CD4-positive, alpha-beta memory T cell (primary cell): Measurements from ENCODE around the gene MLLT1. TPM values are rescaled to one million over a fixed set of nuclear protein-coding genes. Genes with fewer than 3 reads are reported as not detected.
A peak's percentile ranks its signal among the peaks of the same experiment; 100 is the strongest.

Experiments
- CTCF ChIA-PET: fragments of 350-600 bp; sonication (Branson Sonifier 250); formaldehyde crosslinking; loops from one replicate; lab custom pipeline; 2021; ENCODE audit warnings: inconsistent platforms; ENCODE audit not compliant: partially characterized antibody; lab: Charles Lee
- POLR2A ChIA-PET: fragments of 350-600 bp; sonication (Branson Sonifier 250); formaldehyde crosslinking; loops from one replicate; lab custom pipeline; 2021; ENCODE audit not compliant: partially characterized antibody; lab: Charles Lee
- DNase-seq, 5 donors: peaks; one replicate each; pipeline versions ENCODE4 v3.0.0 to v3.0.0-alpha.2; 2020 to 2022; ENCODE audit warnings: mixed read lengths in 1 of 5
- H3K27ac ChIP-seq: one replicate; pipeline ENCODE4 v1.7.0; 2013; ENCODE audit warnings: low read depth, low read length
- H3K27me3 ChIP-seq: 2 replicates; pipeline ENCODE4 v1.7.0; 2013; ENCODE audit warnings: mild to moderate bottlenecking, low read length, moderate library complexity; ENCODE audit not compliant: insufficient read depth
- H3K36me3 ChIP-seq: 2 replicates; pipeline ENCODE4 v1.7.0; 2013; ENCODE audit warnings: mild to moderate bottlenecking, low read length, moderate library complexity; ENCODE audit not compliant: insufficient read depth
- H3K4me1 ChIP-seq: 2 replicates; pipeline ENCODE4 v1.7.0; 2013; ENCODE audit warnings: mild to moderate bottlenecking, low read length, moderate library complexity; ENCODE audit not compliant: insufficient read depth
- H3K4me3 ChIP-seq, 2 donors: one replicate each; pipeline ENCODE4 v1.7.0; 2013; ENCODE audit warnings: low read length in 2 of 2, mild to moderate bottlenecking in 1 of 2
- H3K9me3 ChIP-seq, 2 donors: one replicate each; pipeline ENCODE4 v1.7.0; 2013; ENCODE audit warnings: low read length in 2 of 2, control low read depth in 1 of 2; ENCODE audit not compliant: control insufficient read depth in 1 of 2
- H3K27ac Mint-ChIP-seq, 7 donors: one replicate each; pipeline ENCODE4 v1.8.0; 2020 to 2021; ENCODE audit warnings: mixed read lengths in 7 of 7, mild to moderate bottlenecking in 6 of 7, inconsistent platforms in 3 of 7, moderate library complexity in 3 of 7
- H3K27me3 Mint-ChIP-seq, 2 donors: one replicate each; pipeline ENCODE4 v1.8.0; 2020 to 2021; ENCODE audit warnings: mixed read lengths in 2 of 2
- H3K36me3 Mint-ChIP-seq, 2 donors: one replicate each; pipeline ENCODE4 v1.8.0; 2020 to 2021; ENCODE audit warnings: mixed read lengths in 2 of 2, inconsistent platforms in 1 of 2, mild to moderate bottlenecking in 1 of 2
- H3K4me1 Mint-ChIP-seq, 4 donors: one replicate each; pipeline ENCODE4 v1.8.0; 2020 to 2021; ENCODE audit warnings: mixed read lengths in 4 of 4, mild to moderate bottlenecking in 1 of 4
- H3K4me3 Mint-ChIP-seq, 8 donors: one replicate each; pipeline ENCODE4 v1.8.0; 2020 to 2021; ENCODE audit warnings: mixed read lengths in 8 of 8, mild to moderate bottlenecking in 7 of 8, moderate library complexity in 6 of 8, inconsistent platforms in 3 of 8
- H3K9me3 Mint-ChIP-seq, 8 donors: one replicate each; pipeline ENCODE4 v1.8.0; 2020 to 2021; ENCODE audit warnings: mixed read lengths in 8 of 8, mild to moderate bottlenecking in 5 of 8, inconsistent platforms in 3 of 8, moderate library complexity in 1 of 8
- intact Hi-C: fragments of 100-400 bp; cut with micrococcal nuclease; formaldehyde crosslinking; loops from one replicate; pipeline ENCODE4 v1.15.1; 2023
- polyA plus RNA-seq, 2 donors: library from polyadenylated mRNA; unstranded; fragments of 300-500 nt; fragmentation: Illumina TruSeq; gene quantifications; one replicate each; pipeline ENCODE4 v1.2.3, GENCODE V29; 2021
- total RNA-seq, 2 experiments: library from RNA; stranded (reverse); gene quantifications; one replicate each; pipeline ENCODE4 v1.2.3, GENCODE V29; 2021

MLLT1 gene
- total and polyA plus RNA-seq, 4 experiments from 2014 or later, result 0.50 to 41.7 (median 21.6) TPM

DNA sequence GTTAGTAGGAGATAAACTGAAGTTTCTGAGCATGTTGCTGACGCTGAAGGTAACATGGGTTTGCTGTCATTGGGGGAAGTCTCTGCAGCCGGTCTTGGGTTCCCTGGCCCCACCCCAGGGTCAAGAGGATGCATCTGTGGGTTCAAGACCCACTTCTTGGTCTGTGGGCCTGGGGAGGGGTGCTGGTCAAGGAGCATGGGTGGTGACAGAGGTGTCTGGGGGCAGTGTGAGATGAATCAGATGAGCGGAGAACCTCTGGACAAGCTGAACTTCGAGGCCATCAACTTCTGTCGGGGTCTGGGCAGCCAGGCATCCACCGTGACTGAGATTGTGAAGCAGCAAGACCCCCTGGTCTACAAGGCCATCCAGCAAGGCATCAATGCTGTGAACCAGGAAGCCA is 92.4 kb downstream of the MLLT1 start:
- Histone ChIP-seq H3K4me1 (no peaks in the 10 kb centered on the region), H3K27ac (no peak overlapping the region), H3K27me3 (no peaks in the 10 kb centered on the region), H3K4me3 (no peak overlapping the region), H3K36me3 (no peaks in the 10 kb centered on the region), H3K9me3 (no peaks in the 10 kb centered on the region)
- peaks cover 12 to 13% of the 10 kb centered on the region in 2 donors for H3K27me3 Mint-ChIP-seq
- peaks cover 5 to 25% (median 9%) of the 10 kb centered on the region in 8 donors for H3K9me3 Mint-ChIP-seq
- intact Hi-C loops, result no loop called here
- ChIA-PET POLR2A (no interaction called here), CTCF (no interaction called here)
- H3K4me1 Mint-ChIP-seq, result no peaks in the 10 kb centered on the region
- H3K4me3 Mint-ChIP-seq, result no peak overlapping the region
- no peak overlapping the region for H3K27ac Mint-ChIP-seq
- H3K36me3 Mint-ChIP-seq, result peaks cover 5 to 12% of the 10 kb centered on the region in 2 donors
- no peak for DNase-seq

DNA sequence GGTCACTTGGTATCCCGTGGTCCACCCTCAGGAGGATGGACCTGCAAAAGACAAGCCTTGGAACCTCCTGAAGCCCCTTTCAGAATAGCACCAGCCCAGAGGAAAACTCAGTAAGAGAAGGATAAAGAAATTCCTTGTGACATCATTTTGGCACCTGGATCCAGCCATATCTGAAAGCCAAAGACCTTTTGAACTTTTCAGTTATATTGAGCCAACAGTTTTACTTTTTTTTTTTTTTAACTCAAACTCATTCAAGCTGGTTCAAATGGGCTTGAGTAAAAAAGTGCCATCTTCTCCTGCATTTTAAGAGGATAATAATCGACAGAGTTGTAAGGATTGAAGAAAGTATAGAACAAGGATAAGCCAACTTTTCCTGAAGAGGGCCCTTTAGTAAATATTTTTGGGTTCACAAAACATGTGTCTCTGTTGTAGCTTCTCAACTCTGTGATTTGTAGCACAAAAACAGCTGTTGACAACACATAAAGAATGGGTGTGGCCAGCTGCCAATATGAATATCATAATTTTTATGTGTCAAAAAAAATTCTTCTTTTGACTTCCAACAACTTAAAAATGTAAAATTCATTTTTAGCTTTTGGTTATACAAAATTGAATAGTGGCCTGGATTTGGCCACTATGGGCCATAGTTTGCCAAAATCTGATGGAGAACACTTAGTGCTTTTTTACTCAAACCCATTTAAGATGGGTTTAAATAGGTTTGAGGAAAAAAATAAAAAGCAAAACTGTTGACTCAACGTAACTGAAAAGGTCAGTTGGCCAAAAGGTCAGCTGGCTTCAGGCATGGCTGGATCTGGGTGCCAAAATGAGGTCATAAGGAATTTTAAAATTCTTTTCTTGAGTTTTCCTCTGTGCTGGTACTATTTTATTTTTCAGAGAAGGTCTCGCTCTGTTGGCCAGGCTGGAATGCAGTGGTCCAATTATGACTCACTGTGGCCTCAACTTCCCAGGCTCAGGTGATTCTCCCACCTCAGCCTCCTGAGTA is 93.6 kb downstream of the MLLT1 start:
- Histone ChIP-seq H3K36me3 (no peaks in the 10 kb centered on the region), H3K27ac (no peak overlapping the region), H3K4me1 (no peaks in the 10 kb centered on the region), H3K9me3 (no peaks in the 10 kb centered on the region), H3K4me3 (no peak overlapping the region), H3K27me3 (no peaks in the 10 kb centered on the region)
- ChIA-PET POLR2A (no interaction called here), CTCF (interaction anchor here (1.0 kb wide), 1 partner anchor 11 kb away, joined by 3 read pairs; no protein-coding TSS in a partner anchor)
- Mint-ChIP-seq H3K36me3 (peaks cover 2 to 4% of the 10 kb centered on the region in 2 donors), H3K27me3 (peaks cover 15% of the 10 kb centered on the region in 2 donors), H3K4me3 (no peak overlapping the region), H3K9me3 (peaks cover 5 to 27% (median 9%) of the 10 kb centered on the region in 8 donors), H3K27ac (no peak overlapping the region), H3K4me1 (peaks cover 0 to 2% (median under 1%) of the 10 kb centered on the region in 4 donors)
- intact Hi-C loops, result no loop called here
- DNase-seq, result no peak

DNA sequence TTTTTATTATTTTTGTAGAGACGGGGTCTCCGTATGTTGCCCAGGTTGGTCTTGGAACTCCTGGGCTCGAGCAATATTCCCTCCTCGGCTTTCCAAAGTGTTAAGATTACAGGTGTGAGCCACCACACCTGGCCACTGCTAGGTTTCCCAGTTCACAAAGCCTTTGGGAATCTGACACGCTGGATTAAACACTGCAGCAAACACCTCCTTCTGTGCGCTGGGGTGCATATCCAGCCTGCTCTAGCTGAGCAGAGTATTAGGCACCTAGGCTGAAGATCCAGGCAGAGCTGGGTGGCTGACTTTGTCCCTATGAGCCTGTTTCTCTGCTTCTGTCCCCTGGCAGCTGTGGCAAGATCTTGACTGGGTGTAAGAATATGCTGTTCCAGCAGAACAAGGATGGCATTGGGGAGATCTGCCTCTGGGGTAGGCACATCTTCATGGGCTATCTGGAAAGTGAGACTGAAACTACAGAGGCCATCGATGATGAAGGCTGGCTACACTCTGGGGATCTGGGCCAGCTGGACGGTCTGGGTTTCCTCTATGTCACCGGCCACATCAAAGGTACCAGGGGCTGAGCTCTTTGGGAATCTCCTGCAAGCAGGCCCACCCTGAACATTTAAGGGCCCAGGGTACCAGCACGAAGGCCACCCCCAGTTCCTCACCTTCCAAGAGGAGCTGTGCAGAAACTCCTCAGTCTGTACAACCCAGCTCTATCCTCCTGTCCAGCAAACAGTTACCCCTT is 94.5 kb downstream of the MLLT1 start:
- Mint-ChIP-seq H3K36me3 (peaks cover 0 to 2% of the 10 kb centered on the region in 2 donors), H3K27ac (no peak overlapping the region), H3K27me3 (peaks cover 12 to 17% of the 10 kb centered on the region in 2 donors)

DNA sequence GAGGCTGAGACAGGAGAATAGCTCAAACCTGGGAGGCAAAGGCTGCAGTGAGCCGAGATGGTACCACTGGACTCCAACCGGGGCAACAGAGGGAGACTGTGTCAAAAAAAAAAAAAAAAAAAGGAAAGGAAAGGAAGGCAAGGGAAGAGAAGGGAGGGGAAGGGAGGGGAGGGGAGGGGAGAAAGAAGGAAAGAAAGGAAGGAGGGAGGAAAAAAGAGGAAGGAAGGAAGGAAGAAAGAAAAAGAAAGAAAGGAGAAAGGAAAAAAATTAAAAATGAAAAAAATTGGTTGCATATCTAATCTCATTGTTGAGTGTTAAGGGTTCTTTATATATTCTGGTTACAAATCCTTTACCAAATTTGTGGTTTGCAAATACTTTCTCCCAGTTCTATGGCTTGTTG is 98.7 kb downstream of the MLLT1 start:
- Mint-ChIP-seq H3K4me1 (peaks cover 0 to 2% (median under 1%) of the 10 kb centered on the region in 4 donors), H3K27ac (no peak overlapping the region), H3K36me3 (no peaks in the 10 kb centered on the region), H3K9me3 (peaks cover 0 to 3% (median 0%) of the 10 kb centered on the region in 8 donors), H3K27me3 (peaks cover 21 to 28% of the 10 kb centered on the region in 2 donors), H3K4me3 (no peak overlapping the region)
- no peak overlapping the region for H3K27ac ChIP-seq
- DNase-seq, result no peak
- intact Hi-C loops, result no loop called here
- no peak overlapping the region for H3K4me3 ChIP-seq
- no peaks in the 10 kb centered on the region for H3K4me1 ChIP-seq
- no peaks in the 10 kb centered on the region for H3K9me3 ChIP-seq
- CTCF ChIA-PET, result no interaction called here
- POLR2A ChIA-PET, result no interaction called here
- no peaks in the 10 kb centered on the region for H3K27me3 ChIP-seq
- H3K36me3 ChIP-seq, result no peaks in the 10 kb centered on the region

More for the DNA sequence above, 94.5 kb downstream of the MLLT1 start:
- Histone ChIP-seq H3K27me3 (no peaks in the 10 kb centered on the region), H3K4me1 (no peaks in the 10 kb centered on the region), H3K36me3 (no peaks in the 10 kb centered on the region), H3K9me3 (no peaks in the 10 kb centered on the region), H3K4me3 (no peak overlapping the region), H3K27ac (no peak overlapping the region)
- Mint-ChIP-seq H3K4me3 (no peak overlapping the region), H3K9me3 (peaks cover 5 to 24% (median 8%) of the 10 kb centered on the region in 8 donors), H3K4me1 (peaks cover 0 to 2% (median under 1%) of the 10 kb centered on the region in 4 donors)
- ChIA-PET CTCF (interaction anchor here (1.0 kb wide), 1 partner anchor 12 kb away, joined by 3 read pairs; no protein-coding TSS in a partner anchor), POLR2A (no interaction called here)
- DNase-seq, result no peak
- intact Hi-C loops, result no loop called here

DNA sequence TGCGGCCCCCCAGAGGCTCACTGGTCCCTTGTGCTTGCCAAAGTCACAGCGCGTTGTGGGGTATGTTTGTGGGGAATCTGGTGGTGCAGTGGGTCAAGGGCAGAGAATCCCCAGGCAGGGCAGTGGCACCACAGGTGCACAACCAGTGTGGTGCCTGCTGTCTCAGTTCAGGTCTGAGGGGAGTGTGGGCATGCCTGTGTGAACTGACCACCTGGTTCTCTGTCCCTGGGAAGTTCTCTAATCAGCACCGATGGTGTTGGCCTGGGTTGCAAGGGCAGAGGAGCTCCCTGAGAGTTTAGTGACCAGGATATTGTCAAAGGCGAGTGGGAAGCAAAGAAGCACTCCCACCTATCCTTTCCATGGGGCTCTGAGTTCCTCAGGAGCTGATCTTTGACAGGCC is 106.6 kb downstream of the MLLT1 start:
- ChIA-PET POLR2A (interaction anchor here (0.6 kb wide), 1 partner anchor 142 kb away, joined by 4 read pairs; no protein-coding TSS in a partner anchor), CTCF (interaction anchor here (1.4 kb wide), 1 partner anchor 11 kb away, joined by 3 read pairs; no protein-coding TSS in a partner anchor)
- no peaks in the 10 kb centered on the region for H3K4me1 ChIP-seq
- Mint-ChIP-seq H3K9me3 (peaks cover 2 to 29% (median 11%) of the 10 kb centered on the region in 8 donors), H3K27me3 (peaks cover 12 to 16% of the 10 kb centered on the region in 2 donors), H3K4me3 (no peak overlapping the region), H3K36me3 (peaks cover 1 to 3% of the 10 kb centered on the region in 2 donors), H3K4me1 (no peaks in the 10 kb centered on the region), H3K27ac (no peak overlapping the region)
- no peak overlapping the region for H3K27ac ChIP-seq
- no peaks in the 10 kb centered on the region for H3K27me3 ChIP-seq
- H3K36me3 ChIP-seq, result no peaks in the 10 kb centered on the region
- H3K4me3 ChIP-seq, result no peak overlapping the region
- H3K9me3 ChIP-seq, result peaks cover 0 to 4% of the 10 kb centered on the region in 2 donors
- intact Hi-C loops, result no loop called here
- no peak for DNase-seq

DNA sequence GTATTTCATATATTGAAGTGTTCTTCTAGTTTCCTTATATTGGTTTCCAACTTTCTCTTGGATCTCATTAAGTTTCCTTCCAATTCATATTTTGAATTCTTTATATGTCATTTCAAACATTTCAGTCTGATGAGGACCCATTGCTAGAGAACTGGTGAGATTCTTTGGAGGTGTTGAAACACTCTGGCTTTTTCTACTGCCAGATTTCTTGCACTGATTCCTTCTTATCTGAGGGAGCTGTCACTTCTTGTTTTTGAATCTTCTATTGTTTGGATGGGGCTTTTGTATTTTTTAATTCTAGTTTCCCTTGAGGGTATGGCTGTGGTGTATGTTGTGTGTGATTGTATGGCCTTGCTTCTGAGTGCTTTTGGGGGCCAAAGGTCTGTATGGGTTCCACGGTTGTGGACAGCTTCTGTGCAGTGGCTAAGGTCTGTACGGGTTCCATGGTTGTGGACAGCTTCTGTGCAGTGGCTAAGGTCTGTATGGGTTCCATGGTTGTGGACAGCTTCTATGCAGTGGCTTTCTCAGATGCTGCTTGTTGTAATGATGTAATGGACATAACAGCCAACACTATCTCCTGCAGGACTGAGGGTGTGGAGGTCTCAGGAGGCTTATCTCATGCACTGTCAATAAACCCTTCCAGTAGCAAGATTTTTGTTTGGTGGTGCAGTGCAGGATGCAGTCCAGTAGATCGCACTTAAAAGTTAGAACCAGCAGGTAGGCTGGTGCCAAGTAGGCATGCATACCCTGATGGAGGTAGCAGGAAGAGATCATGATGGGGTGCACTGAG is 107.5 kb downstream of the MLLT1 start:
- H3K27ac ChIP-seq, result no peak overlapping the region
- intact Hi-C loops, result no loop called here
- POLR2A ChIA-PET, result no interaction called here
- peak overlapping the region in 1 of 7 donors; percentile 4 for H3K27ac Mint-ChIP-seq
- H3K27me3 Mint-ChIP-seq, result peaks cover 10 to 14% of the 10 kb centered on the region in 2 donors
- H3K36me3 Mint-ChIP-seq, result peaks cover 1 to 3% of the 10 kb centered on the region in 2 donors
- peaks cover 0 to 4% of the 10 kb centered on the region in 2 donors for H3K9me3 ChIP-seq
- H3K4me1 ChIP-seq, result no peaks in the 10 kb centered on the region
- DNase-seq, result no peak
- CTCF ChIA-PET, result no interaction called here
- H3K4me1 Mint-ChIP-seq, result no peaks in the 10 kb centered on the region
- H3K9me3 Mint-ChIP-seq, result peaks cover 2 to 29% (median 11%) of the 10 kb centered on the region in 8 donors
- no peak overlapping the region for H3K4me3 Mint-ChIP-seq
- H3K4me3 ChIP-seq, result no peak overlapping the region
- H3K27me3 ChIP-seq, result no peaks in the 10 kb centered on the region
- no peaks in the 10 kb centered on the region for H3K36me3 ChIP-seq
